Measurements from ENCODE around the gene KIF17. TPM values are rescaled to one million over a fixed set of nuclear protein-coding genes. Genes with fewer than 3 reads are reported as not detected.

The KIF17 gene
- total RNA-seq, 1 experiment from 2014 or later = 2.4 TPM

GRCh38 chr1:20740781-20741180 lies 23.0 kb upstream of the KIF17 start:
- no peak overlapping the region for H3K9ac ChIP-seq (ENCODE audit: low read length)
- no peaks in the 10 kb centered on the region for H3K9me2 ChIP-seq (ENCODE audit: insufficient read depth)
- no peak for DNase-seq (ENCODE audit: low read depth, low spot score)
- no peaks in the 10 kb centered on the region for H3K9me3 ChIP-seq (ENCODE audit: control insufficient read depth in 1 of 2, insufficient read depth in 1 of 2, low read depth in 1 of 2, low read length in 2 of 2)
- no peak overlapping the region for H3K4me3 ChIP-seq (replicated peaks in 1 of 2; ENCODE audit: low read depth in 1 of 2, low read length in 2 of 2)
- intact Hi-C loops (cut with micrococcal nuclease) = no loop called here
- H3K79me2 ChIP-seq (ENCODE audit: insufficient read depth, low read length) = peaks cover 24% of the 10 kb centered on the region
- H3K27ac ChIP-seq (ENCODE audit: low read depth, low read length) = no peak overlapping the region
- TF ChIP-seq ZNF274 (IDR thresholded peaks at IDR 0.05; ENCODE audit: low read depth, low read length) = no peak
- CTCF ChIA-PET = interaction anchor here (1.2 kb wide), 1 partner anchor 44 kb away, joined by 3 read pairs; no protein-coding TSS in a partner anchor
- RAD21 ChIA-PET (ENCODE audit: low non-redundant PET in 1 of 2, low total read pairs in 2 of 2, uncharacterized antibody in 2 of 2, unreplicated experiment in 2 of 2) = no interaction called here
- no peaks in the 10 kb centered on the region for H3K27me3 ChIP-seq (ENCODE audit: insufficient read depth, low read length)
- peaks cover 43 to 71% of the 10 kb centered on the region in 2 experiments for H3K36me3 ChIP-seq (ENCODE audit: control insufficient read depth in 1 of 2, insufficient read depth in 2 of 2, low read length in 2 of 2)
- POLR2A ChIA-PET = no interaction called here
- no peaks in the 10 kb centered on the region; a peak in 1 of 4 replicates for H3K4me1 ChIP-seq (ENCODE audit: control insufficient read depth in 1 of 2, insufficient read depth in 2 of 2, low read length in 2 of 2)
- H4K20me1 ChIP-seq (ENCODE audit: insufficient read depth) = 0 out of 2 replicates have a peak, but pooled peaks cover 12% of the 10 kb centered on the region
- BruUV-seq (replicated peaks) = no TSS peak
- ATAC-seq = no peak
- H3K4me2 ChIP-seq (ENCODE audit: low read length) = no peak overlapping the region
- no peak overlapping the region for H2AFZ ChIP-seq (ENCODE audit: low read depth, low read length, poor library complexity, severe bottlenecking)

DNA sequence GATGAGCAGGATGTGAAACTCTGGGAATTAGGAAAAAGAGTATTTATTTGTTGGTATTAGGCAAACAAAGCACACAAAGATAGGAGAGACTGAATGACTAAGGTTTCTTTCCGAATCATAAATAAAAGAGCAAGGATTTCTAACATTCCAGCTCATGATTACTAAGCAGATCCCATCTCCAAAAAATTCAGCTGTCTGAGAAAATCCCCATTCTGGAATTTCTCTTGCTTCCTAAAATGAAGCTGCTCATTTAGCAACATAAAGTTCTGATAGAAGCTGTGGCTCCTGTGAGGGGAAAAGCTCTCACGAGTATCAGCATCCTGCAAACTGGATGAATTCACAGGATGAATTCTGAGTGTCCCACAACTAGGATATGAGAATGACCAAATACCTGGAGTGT lies 21.4 kb upstream of the KIF17 start:
- ChIA-PET POLR2A (no interaction called here), CTCF (interaction anchor here (0.9 kb wide), 1 partner anchor 42 kb away, joined by 4 read pairs; no protein-coding TSS in a partner anchor), RAD21 (ENCODE audit: low non-redundant PET in 1 of 2, low total read pairs in 2 of 2, uncharacterized antibody in 2 of 2, unreplicated experiment in 2 of 2) (no interaction called here)
- peaks cover 0 to under 1% of the 10 kb centered on the region in 2 experiments; a peak in 3 of 4 replicates for H3K4me1 ChIP-seq (ENCODE audit: control insufficient read depth in 1 of 2, insufficient read depth in 2 of 2, low read length in 2 of 2)
- no peak overlapping the region for H3K4me2 ChIP-seq (ENCODE audit: low read length)
- no TSS peak for BruUV-seq (replicated peaks)
- no peak overlapping the region for H3K4me3 ChIP-seq (replicated peaks in 1 of 2; ENCODE audit: low read depth in 1 of 2, low read length in 2 of 2)
- no peak overlapping the region for H3K9ac ChIP-seq (ENCODE audit: low read length)
- intact Hi-C loops (cut with micrococcal nuclease) = no loop called here
- ATAC-seq (no peak), DNase-seq (ENCODE audit: low read depth, low spot score) (no peak)
- H3K27me3 ChIP-seq (ENCODE audit: insufficient read depth, low read length) = no peaks in the 10 kb centered on the region
- H3K36me3 ChIP-seq (ENCODE audit: control insufficient read depth in 1 of 2, insufficient read depth in 2 of 2, low read length in 2 of 2) = peaks cover 27 to 56% of the 10 kb centered on the region in 2 experiments
- H3K9me3 ChIP-seq (ENCODE audit: control insufficient read depth in 1 of 2, insufficient read depth in 1 of 2, low read depth in 1 of 2, low read length in 2 of 2) = no peaks in the 10 kb centered on the region
- no peak for TF ChIP-seq SRF (IDR thresholded peaks at IDR 0.05; ENCODE audit: low read depth)
- TF ChIP-seq, protein P1, sequence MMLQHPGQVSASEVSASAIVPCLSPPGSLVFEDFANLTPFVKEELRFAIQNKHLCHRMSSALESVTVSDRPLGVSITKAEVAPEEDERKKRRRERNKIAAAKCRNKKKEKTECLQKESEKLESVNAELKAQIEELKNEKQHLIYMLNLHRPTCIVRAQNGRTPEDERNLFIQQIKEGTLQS (IDR thresholded peaks at IDR 0.05) = no peak
- no peak for TF ChIP-seq CBX3 (IDR thresholded peaks at IDR 0.05; ENCODE audit: low read depth)
- TF ChIP-seq POLR2A (IDR thresholded peaks at IDR 0.05; ENCODE audit: borderline replicate concordance, extremely low read depth, insufficient read depth, insufficient read length) = no peak
- no peak for TF ChIP-seq JUND (IDR thresholded peaks at IDR 0.05)
- no peaks in the 10 kb centered on the region for H3K9me2 ChIP-seq (ENCODE audit: insufficient read depth)
- H3K27ac ChIP-seq (ENCODE audit: low read depth, low read length) = no peak overlapping the region
- H4K20me1 ChIP-seq (ENCODE audit: insufficient read depth) = 0 out of 2 replicates have a peak, but pooled peaks cover 12% of the 10 kb centered on the region
- H3K79me2 ChIP-seq (ENCODE audit: insufficient read depth, low read length) = peaks cover 19% of the 10 kb centered on the region
- H2AFZ ChIP-seq (ENCODE audit: low read depth, low read length, poor library complexity, severe bottlenecking) = no peak overlapping the region

All from HCT116 (cell line).